GM18511 (cell line): ENCODE measurements around the gene PIAS3.

Experiments used
- ATAC-seq: cut with Tn5 transposase; IDR thresholded peaks from one replicate; pipeline ENCODE4 v1.9.1; 2021; ENCODE audit warnings: mild to moderate bottlenecking, moderate library complexity; ENCODE audit not compliant: unreplicated experiment

The PIAS3 gene

DNA sequence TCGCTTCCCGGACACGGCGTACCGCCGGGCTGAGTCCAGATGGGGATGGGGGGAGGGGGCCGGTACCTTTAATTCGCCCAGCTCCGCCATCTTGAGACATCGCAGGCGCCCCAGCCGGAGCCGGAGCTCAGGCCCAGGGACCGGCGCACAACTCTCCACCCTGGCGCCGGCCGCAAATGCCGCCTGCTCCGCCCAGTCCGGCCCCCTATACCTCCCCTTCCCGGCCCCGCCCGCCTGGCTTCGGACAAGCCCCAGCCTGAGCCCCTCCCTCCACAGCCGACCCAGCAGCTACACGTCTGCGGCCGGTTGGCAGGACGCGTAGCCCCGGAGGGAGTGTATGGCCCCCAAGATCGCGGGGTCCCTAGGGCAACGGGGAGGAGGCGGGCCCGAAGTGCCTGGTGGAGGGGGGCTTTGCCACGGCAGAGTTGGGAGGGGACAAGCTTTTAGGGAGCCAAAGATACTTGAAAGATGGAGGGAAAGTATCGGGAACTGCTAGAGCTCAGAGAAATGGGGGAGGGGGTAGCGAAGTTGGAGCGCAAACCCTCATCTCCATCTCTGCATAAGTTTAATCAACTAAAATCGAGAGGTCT is at the start of gene PIAS3:
Gene PIAS3, minus strand, starts transcription at position 181 of the 590 bp plus-strand sequence. Its CDS starts 91 bp downstream, at position 90.
- ATAC-seq = peak; percentile 91

DNA sequence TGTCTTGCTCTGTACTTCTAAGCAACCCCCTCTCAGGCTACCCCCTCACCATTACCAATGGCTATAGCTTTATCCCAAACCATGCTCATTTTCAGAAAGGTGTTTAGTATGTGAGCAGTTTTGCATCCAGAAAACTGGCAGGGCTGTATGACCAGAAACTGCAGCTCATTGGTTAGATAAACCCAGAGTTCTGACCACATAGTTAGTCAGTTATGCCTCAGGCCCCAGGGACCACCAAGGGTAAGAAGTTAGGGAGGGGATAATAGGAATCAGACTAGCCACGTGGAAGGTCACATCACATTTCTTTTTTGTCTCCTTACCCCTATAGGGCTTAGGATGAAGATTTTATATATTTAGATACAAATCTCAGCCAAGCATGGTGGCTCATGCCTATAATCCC is 49.8 kb upstream of the PIAS3 start:
- ATAC-seq = no peak

DNA sequence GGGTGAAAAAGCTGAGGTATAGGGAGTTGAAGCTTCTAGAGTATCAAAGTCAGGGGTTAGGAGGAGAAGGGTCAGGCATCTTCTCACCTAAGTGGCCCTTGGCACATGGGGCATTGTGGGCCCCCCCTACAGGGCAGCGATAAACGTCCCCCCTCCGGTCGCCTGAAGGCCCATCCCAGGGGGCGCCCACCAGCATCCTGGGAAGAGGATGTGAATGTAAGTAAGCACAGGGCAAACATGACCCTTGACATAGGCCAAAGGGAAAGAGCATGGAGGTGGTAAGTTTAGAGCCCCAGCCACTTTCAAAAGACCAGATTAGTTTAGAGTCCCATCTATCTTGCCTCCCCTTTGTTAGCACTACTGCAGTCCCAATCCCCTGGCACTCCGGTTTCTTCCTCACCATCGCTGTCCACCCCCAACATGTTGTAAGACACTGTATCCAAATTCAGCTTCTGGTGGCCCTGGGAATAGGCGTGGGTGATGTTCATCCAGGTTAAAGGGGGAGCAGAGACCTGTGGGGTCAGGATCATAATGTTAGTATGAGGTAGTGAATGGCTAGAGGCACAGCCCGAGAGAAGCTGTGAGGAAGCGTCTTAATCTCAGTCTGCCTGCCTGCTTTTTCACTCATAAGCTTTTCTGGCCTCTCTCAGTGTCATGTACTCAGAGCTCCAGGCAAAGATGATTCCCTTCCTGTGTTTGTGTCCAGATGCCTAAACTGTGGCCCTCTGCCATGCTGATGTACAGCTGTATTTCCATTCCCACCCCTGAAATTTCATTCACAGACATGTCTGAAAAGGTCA is 48.3 kb upstream of the PIAS3 start:
- ATAC-seq = no peak

DNA sequence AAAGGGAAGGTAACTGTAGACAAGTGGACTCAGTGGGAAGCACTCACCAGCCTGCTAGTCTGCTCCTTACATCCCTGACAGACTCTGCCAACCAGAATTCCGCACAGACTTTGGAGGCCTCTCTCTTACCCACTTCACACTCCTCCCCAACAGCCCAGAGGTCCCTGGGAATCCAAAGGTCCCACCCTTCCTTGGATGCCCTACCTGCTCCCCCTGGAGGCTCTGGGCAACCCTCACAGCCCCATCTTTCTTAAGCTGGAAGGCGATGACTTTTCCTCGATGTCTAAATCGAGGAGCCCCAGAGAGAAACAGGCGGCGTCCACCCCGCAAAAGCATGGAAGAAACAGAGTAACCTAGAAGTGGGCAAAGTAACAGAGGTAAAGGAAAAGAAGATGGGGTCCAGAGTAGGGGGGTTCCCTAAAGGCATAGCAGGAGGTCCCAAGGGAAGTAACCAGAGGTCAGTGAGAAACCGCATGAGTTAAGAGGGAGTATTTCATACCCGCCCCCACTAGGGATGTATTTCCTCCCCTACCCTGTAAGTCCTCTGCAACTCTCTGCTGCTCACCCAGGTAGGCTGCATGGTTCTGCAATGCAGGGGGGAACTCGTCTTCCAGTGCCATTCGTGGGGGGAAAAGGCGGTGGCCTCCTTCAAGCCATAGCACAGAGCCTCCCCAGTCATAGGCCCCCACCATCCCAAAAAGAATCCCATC is 42.6 kb upstream of the PIAS3 start:
- ATAC-seq = no peak

DNA sequence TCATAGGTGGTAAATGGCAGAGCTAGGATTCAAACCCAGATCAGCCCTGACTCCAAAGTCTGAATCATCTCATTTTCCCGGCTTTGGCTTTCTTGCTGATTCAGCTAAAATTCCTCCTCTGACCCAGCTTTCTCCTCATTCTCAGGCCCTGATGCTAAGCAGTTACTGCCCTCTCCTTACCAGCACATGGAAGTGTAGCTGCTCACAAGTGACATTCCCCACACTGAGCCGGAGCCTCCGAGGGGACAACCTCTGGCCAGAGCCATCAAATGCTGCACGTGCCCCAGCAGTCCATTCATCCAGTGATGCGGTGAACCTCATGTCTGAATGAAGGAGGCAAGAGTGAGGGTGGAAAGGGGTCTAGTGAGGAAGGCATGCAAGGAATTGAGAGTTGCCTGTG is 39.9 kb upstream of the PIAS3 start:
- ATAC-seq = no peak

DNA sequence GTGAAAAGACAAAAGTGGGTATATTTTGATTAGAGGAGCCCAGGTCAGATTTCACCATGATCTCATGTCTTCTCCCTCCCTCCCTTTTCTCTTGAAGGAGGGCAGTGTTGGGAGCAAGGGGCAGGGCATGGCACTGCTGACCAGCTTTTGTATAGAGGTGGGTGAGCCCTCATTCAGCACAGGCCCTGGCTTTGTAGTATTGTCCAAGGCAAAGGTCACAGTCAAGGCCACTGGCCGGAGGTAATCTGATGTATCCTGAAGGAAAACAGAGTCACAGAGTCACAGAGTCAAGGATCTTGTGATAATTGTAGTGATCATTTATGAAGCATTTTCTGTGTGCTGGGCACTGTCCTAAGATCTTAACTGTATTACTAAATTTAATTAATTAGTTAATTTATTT is 39.1 kb upstream of the PIAS3 start:
- no peak for ATAC-seq

DNA sequence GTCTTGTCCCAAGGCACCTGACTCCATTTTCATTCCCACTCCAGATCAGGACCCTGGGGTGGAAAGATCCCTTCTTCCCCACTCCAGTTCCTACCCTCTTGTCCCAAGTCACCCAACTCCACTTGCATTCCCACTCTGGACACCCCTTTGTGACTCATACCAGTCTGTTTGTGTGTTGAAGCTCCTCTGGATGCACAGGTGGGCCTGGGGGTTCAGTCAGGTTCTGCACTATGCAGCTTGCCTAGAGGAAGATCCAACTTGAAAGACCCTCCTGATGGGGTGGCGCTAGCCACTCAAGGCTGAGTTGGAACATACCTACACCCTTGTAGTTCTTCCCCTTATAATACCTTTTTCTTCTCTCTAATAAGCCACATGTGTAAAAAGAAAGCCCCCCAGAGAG is 36.6 kb upstream of the PIAS3 start:
- ATAC-seq = no peak

DNA sequence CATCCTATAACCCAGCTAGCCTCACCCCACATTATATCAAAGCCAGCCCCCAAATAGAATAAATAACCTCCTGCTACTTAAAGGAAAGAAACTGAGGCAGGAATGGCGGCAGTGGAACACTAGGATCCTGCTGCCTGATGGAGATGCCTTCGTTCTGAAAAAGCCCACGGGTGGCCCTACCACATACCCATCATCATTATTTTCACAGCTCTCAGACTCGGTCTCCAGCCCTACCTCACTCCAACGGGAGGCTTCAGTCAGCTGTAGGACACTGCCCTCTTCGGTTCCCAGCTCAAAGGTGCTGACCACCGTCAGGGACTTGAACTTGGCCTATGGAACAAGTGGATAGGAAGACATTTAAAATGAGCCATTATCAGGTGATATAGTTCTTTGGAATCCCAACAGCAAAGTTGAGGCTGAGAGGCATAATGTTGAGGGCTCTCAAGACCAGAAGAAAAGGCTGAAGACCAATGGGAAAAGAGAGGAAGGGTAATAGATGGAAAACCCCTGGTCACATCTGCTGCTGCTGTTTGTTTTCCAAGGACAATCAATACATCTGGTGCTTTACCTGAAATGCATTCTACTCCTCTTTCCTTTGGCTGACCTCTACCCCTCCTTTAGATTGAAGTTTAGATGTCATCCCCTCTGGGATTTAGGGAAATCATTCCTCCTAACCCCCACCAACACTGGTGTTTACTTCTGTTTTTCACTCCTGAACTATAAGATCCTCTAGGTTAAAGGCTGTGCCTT is 34.6 kb upstream of the PIAS3 start:
- no peak for ATAC-seq

DNA sequence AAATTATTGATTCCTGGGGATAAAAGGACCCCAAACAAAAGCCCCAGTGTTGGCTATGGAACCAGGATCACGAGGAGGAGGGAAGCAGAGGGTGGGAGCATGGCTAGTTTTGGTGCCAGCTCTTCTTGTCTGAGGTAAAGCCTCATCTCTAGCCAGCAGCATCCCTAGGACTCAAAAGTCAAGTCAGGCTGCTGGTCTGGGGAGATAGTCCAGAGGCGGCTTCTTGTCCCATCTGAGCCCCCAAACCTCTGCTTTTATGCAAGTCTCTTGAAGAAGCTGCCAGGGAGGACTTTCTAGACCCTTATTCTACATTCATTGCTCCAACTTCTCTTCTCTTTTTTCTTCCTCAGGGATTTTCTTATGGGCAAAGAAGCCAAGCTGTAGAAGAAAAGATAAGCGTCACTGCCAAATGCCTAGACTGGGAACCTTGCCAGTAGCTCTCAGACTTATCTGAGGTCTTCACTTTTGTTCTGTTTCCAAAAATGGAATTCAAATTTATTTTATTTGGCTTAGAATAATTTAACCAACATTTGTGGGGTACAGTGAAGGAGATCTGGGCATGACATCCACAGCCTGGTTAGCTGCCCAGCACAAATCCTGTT is 33.7 kb upstream of the PIAS3 start:
- ATAC-seq = no peak

DNA sequence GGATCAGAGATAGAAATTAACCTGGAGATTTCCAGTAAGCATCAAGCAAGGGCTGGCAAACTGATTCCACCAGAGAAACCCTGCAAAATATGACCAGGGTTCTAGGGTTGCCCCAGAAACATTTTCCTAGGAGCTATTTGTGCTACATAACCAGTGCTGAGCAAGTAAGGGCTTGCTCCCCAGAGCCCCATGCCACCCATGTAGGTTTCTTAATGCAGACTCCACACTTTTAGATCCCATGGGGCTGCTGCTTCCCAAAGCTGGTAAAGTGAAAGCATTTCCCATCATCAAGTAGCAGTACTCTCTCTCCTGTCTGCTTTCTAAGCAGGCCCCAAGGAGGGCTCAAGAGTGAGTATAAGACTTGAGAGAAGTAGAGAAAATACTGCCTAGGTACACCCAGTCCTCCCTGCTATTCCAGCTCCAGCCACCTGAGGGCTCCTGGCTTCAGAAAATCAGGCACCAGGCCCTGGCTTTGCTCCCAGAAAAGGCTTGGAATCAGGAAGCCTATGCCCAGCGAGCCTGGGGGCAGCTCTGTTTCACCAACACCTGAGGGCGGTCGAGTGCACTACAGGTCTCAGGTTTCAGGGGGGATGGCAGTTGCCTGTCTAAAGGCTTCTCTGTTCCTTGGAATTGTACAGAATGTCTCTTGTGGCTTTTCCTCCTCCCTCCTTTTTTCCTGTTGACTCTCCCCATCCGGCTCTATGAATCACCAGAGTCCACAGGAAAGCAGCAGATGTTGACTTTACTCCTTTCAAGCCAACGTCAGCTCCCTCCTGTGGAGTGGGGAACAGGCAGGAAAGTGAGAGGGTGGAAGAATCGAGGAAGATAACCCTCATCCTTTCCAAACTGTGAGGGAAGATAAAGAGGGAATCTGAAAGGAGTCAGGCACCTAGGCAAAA is 33.0 kb upstream of the PIAS3 start:
- ATAC-seq = no peak

DNA sequence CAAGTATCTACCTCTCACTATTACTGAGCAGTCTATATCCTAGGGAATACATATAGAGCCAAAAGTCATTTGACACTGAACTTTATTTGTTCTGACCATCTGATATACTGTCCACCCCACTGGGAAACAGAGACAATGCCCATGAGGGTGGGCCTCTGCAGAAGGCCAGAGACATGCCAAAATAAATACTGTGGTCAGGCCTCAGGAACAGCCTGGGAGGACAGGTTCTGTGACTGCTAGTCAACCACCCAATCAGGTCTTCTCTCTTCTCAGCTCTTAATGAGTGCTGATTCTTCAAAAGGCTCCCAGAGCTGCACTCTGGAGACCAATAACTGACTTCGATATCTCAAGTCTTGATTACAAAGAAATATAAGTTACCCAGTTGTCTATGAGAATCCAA is 32.3 kb upstream of the PIAS3 start:
- no peak for ATAC-seq

DNA sequence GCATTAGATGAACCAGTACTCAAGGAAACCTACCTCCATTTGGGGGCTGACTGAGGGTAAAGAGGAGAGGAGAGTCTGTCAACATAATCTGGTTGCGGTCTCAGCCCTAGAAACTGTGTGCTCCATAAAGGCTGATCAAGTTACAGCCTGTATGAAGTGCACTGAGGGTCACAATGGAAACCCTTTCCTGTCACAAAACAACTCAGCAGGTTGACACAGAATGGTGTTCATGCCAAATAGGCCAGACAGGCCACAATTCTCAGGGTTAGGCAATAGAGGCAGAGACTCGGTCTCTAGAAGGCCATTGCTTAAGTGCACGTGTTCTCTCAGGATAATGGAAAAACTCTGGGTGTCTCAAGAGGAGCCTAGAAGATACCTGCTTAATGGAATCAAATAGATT is 30.8 kb upstream of the PIAS3 start:
- ATAC-seq = no peak

DNA sequence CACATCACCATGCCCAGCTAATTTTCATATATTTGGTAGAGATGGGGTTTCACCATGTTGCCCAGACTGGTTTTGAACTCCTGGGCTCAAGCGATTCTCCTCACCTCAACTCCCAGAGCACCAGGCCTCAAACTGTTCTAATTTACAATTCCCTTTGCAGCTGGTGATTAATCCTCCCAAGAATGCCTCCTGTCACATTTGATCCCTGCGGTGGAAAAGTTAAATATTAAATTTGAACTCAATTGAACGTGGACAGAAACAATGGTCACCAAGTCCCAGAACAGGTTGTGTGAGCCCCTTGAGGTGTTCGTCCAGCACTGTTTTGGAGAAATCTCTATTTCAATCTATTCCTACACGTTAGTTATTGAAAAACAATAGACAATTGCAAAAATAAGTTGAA is 28.8 kb upstream of the PIAS3 start:
- ATAC-seq = no peak

DNA sequence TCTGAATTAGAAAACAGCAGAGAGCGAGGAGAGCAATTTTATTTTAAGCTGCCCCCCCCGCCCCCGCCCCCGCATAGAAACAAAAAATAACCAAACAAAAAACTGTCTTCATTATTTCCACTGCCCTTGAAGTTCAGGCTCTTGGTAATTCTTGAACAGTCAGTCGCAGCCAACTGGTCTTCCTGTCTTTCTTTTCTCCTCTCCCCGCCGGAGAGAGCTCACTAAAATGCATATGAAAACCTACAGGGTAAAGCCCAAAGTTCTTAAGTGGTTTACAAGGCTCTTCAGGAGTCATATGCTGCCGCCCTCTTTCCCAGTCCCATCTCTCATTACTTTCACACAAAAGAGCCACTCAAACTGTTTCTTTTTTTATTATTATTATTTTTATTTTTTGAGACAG is 27.9 kb upstream of the PIAS3 start:
- no peak for ATAC-seq

DNA sequence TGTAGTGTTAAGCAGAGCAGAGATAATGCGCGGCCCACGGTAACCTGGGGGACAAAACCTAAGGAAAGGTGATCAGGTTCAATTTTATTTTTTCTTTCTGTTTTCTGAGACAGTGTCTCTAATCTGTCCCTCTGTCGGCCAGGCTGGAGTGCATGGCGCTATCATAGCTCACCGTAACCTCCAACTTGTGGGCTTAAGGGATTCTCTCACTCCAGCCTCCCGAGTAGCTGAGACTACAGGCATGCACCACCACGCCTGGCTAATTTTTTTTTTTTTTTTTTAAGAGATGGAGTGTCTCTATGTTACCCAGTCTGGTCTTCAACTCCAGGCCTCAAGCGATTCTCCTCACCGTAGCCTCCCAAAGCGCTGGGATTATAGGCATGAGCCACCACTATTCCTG is 27.5 kb upstream of the PIAS3 start:
- no peak for ATAC-seq

DNA sequence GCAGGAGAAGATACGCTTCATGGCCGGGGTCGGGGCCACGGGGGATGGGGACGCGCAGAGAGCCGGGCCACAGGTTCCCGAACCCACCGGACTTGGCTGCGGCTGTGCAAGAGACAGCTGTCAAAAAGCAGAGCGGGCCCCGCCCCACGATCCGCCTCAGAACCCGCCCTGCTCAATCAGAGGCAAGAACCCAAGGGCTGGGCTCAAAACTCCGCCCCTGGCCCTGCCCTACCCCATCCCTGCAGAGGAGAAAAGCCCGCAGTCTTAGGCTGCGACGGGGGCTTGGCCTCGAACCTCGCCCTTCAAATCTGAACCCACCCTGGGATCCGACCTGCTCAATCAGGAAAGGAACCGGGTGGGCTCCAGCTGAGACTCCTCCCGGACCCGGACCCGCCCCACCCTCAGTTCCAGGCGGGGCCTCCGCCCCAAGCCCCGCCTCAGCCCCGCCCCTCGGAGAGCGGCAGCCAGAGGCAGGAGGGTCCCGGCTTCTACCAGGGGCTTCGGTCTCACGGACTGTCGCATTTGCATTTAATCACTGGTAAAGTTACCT is 26.9 kb upstream of the PIAS3 start, which contains the start of gene ANKRD35:
Gene ANKRD35, minus strand, starts transcription at position 129 of the 550 bp plus-strand sequence. Its CDS starts 108 bp downstream, at position 21.
- peak; percentile 100 for ATAC-seq

DNA sequence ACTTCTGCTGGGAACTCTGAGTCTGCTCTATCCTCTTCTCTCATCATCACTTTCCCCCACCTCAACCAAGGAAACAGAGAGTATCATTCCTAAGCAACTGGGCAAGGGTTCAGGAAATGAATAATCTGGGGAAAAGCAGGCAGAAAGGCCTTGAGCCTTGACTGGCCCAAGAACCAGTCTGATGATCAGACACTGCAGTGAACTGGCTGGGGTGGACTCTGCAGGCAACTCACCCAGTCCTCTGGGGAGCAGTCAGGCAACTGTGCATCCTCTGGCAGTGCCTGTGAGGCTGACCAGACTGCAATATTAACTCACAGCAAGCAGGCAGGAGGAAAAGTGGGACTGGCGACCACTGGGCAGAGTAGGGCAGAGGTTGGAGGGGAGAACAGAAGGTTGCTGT is 25.8 kb upstream of the PIAS3 start:
- ATAC-seq = no peak

DNA sequence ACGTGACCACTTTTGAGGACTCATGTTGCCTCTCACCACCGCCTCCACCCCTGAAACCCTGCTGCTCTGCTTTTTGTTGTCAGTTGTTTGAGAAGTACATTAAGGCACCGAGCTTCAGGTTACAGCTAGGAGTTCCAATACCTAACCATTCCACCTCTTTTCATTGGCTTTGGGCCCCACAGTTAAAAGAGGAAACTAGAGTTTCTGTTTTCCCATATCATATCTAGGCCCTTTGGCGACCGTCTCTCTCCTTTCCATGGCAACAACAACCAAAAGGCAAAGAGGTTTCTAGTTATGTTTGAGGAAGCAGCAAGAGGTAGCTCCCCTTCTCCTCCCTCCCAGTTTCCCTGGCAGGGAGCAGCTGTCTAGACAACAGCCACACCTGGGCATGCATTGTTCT is 20.9 kb upstream of the PIAS3 start:
- ATAC-seq = no peak

DNA sequence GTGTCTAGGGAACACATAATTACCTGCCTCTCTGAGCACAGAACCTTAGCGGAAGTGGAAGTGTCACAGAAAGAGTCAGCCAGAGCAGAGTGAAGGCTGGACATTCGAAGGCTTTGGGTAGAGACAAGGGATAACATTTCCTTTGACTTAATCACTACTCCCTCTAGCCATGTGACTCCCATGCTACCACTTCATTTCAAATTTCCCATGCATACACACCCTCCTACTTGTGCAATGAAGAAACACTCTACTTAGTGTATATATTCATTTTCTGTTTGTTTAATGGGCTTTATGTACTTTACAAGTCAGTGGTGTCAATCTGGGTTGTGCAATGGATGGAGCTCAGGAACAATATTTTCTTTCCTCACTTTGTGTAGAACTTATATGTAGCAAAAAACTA is 19.8 kb upstream of the PIAS3 start:
- ATAC-seq = no peak
